Ascending aorta (tissue), 2 donors: ENCODE results near the gene NLRC4. TPM values are rescaled to one million over a fixed set of nuclear protein-coding genes. Genes with fewer than 3 reads are reported as not detected.

Experiments used
- DNase-seq, 2 donors: peaks; one replicate each; pipeline ENCODE4 v3.0.0-alpha.2; 2019; ENCODE audit warnings: low spot score in 2 of 2
- H3K27ac ChIP-seq, 2 donors: fragments of 200-600 bp; sonication (generic); one replicate each; pipeline ENCODE4 v1.5.1; 2016 to 2017; ENCODE audit warnings: mild to moderate bottlenecking in 1 of 2
- H3K27me3 ChIP-seq: fragments of 200-600 bp; sonication (generic); one replicate; pipeline ENCODE4 v1.5.1; 2017
- H3K36me3 ChIP-seq, 2 donors: fragments of 200-600 bp; sonication (generic); one replicate each; pipeline ENCODE4 v1.5.1; 2016
- H3K4me1 ChIP-seq, 2 donors: fragments of 200-600 bp; sonication (generic); one replicate each; pipeline ENCODE4 v1.5.1; 2016 to 2017; ENCODE audit warnings: mild to moderate bottlenecking in 1 of 2
- H3K4me3 ChIP-seq, 2 donors: fragments of 200-600 bp; sonication (generic); one replicate each; pipeline ENCODE4 v1.5.1; 2016 to 2017; ENCODE audit warnings: mild to moderate bottlenecking in 1 of 2
- H3K9me3 ChIP-seq, 2 donors: fragments of 200-600 bp; sonication (generic); one replicate each; pipeline ENCODE4 v1.5.1; 2016
- intact Hi-C: fragments of 100-400 bp; cut with DNase I; formaldehyde crosslinking; loops from one replicate; pipeline ENCODE4 v1.15.1; 2023
- total RNA-seq: library from RNA; depleted of rRNA; stranded (reverse); fragments of >200 nt; gene quantifications from one replicate; pipeline ENCODE4 v1.1.0, GENCODE V29; 2016
- TF ChIP-seq, protein P1 (sequence below), 3 experiments: fragments of 200-600 bp in 2 of 3; fragments of 450-650 bp in 1 of 3; sonication (generic) in 2 of 3; IDR thresholded peaks; one replicate each; pipeline ENCODE4 v1.5.1; 2016 to 2019; ENCODE audit warnings: antibody characterized with exemption in 3 of 3, mild to moderate bottlenecking in 1 of 3, moderate library complexity in 1 of 3

The NLRC4 gene
- total RNA-seq, 1 donor from 2014 or later: 2.3 TPM

DNA sequence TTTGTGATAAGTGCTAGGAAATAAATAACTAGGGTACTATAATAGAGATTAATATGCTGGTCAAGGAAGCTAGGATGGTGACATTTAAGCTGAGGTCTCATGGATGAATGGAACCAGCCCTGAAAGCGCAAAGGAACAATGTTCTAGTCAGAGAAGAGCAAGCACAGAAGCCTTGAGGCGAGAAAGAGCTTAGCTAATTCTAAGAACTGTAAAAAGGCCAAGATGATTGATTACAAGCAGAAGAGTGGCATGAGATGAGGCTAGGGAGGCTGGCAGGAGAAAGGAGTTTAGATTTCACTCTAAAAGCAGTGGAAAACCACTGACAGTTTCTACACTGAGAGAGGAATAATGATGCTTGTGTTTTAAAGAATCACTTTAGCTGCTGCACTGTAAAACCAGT lies 9.6 kb upstream of the NLRC4 start:
- Histone ChIP-seq H3K27ac (no peak overlapping the region), H3K4me3 (no peak overlapping the region), H3K4me1 (peaks cover 3 to 4% of the 10 kb centered on the region in 2 donors), H3K9me3 (no peaks in the 10 kb centered on the region), H3K36me3 (no peaks in the 10 kb centered on the region), H3K27me3 (no peaks in the 10 kb centered on the region)
- TF ChIP-seq, protein P1, sequence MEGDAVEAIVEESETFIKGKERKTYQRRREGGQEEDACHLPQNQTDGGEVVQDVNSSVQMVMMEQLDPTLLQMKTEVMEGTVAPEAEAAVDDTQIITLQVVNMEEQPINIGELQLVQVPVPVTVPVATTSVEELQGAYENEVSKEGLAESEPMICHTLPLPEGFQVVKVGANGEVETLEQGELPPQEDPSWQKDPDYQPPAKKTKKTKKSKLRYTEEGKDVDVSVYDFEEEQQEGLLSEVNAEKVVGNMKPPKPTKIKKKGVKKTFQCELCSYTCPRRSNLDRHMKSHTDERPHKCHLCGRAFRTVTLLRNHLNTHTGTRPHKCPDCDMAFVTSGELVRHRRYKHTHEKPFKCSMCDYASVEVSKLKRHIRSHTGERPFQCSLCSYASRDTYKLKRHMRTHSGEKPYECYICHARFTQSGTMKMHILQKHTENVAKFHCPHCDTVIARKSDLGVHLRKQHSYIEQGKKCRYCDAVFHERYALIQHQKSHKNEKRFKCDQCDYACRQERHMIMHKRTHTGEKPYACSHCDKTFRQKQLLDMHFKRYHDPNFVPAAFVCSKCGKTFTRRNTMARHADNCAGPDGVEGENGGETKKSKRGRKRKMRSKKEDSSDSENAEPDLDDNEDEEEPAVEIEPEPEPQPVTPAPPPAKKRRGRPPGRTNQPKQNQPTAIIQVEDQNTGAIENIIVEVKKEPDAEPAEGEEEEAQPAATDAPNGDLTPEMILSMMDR (IDR thresholded peaks at IDR 0.05): no peak
- no peak for DNase-seq
- intact Hi-C loops: no loop called here

DNA sequence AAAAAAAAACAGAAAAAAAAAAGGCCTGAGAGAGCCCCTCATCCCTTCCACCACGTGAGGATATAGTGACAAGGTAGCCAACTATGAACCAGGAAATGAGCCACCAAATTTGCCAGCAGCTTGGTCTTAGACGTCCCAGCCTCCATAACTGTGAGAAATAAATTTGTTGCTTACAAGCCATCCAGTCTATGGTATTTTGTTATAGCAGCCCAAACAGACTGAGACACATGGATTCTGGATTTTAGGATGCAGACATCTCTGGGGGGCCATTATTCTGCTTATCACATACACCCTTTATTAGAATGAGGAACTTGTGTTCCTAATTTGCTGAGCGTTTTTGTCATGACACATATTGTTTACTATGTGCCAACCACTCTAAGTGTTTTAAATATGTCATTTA lies 7.6 kb upstream of the NLRC4 start:
- TF ChIP-seq, protein P1 (IDR thresholded peaks at IDR 0.05): no peak
- DNase-seq: no peak
- H3K4me1 ChIP-seq: peaks cover 0 to 3% of the 10 kb centered on the region in 2 donors
- no peak overlapping the region for H3K4me3 ChIP-seq
- no peaks in the 10 kb centered on the region for H3K36me3 ChIP-seq
- H3K27ac ChIP-seq: no peak overlapping the region
- H3K27me3 ChIP-seq: no peaks in the 10 kb centered on the region
- intact Hi-C loops: no loop called here
- H3K9me3 ChIP-seq: no peaks in the 10 kb centered on the region

DNA sequence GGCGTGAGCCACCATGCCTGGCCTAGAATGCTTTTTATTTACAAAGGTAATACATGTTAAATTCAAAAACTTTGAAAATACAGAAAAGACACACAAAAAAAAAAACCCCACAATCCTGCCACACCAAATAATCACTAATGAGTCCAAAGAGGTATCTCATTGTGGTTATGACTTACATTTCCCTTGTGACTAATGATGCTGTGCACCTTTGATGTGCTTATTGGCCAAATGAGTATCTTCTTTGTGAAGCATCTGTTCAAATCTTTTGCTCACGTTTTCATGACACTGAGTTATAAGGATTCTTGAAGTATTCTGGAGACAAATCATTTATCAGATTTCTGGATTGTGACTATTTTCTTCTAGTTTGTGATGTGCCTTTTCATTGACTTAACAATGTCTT lies 6.4 kb upstream of the NLRC4 start:
- Histone ChIP-seq H3K4me1 (no peaks in the 10 kb centered on the region), H3K27me3 (no peaks in the 10 kb centered on the region), H3K4me3 (no peak overlapping the region), H3K27ac (no peak overlapping the region), H3K9me3 (no peaks in the 10 kb centered on the region), H3K36me3 (no peaks in the 10 kb centered on the region)
- no peak for DNase-seq
- intact Hi-C loops: no loop called here
- TF ChIP-seq, protein P1 (IDR thresholded peaks at IDR 0.05): no peak

DNA sequence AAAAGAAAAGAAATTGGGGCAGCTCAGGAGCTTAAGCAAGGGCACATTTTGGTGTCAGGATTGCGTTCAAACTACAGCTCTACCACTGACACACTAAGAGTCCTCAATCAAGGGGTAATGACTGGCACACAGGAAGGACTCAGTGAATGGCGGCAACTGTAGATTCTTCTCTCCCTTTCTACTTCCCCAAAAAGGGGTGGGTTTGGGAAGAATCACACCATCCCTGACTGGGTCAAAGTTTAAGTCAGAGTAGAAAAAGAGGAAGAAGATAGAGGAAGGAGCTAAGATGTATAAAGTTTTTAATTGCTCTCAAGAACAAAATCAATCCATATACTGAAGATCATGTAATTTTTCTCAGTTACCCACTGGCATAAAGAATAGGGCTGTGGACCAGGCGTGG lies 2.6 kb downstream of the NLRC4 start:
- no peak for DNase-seq
- no peaks in the 10 kb centered on the region for H3K9me3 ChIP-seq
- TF ChIP-seq, protein P1 (IDR thresholded peaks at IDR 0.05): no peak
- no peak overlapping the region for H3K4me3 ChIP-seq
- no peaks in the 10 kb centered on the region for H3K36me3 ChIP-seq
- H3K27me3 ChIP-seq: no peaks in the 10 kb centered on the region
- intact Hi-C loops: no loop called here
- H3K4me1 ChIP-seq: no peaks in the 10 kb centered on the region
- H3K27ac ChIP-seq: no peak overlapping the region

DNA sequence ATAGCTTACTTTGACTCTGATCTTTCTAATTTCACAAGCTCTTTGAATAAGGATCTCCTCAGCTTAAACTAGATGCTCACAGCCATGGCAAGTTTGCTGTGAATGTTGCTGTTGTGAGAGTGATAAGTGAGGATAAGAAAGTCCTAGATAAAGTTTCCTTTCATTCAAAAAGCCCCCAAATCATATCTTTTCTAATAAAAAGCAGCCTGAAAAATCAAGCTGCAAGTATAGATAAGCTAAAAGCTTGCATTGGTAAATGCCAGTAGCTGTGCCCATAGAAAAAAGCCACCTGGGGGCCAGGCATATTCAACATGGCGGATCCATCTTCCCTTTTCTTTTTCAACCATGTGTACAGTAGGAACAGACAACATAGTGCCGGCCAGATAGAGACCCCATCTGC lies 4.3 kb downstream of the NLRC4 start:
- TF ChIP-seq, protein P1 (IDR thresholded peaks at IDR 0.05): no peak
- Histone ChIP-seq H3K27me3 (no peaks in the 10 kb centered on the region), H3K27ac (no peak overlapping the region), H3K4me1 (no peaks in the 10 kb centered on the region), H3K4me3 (no peak overlapping the region), H3K9me3 (no peaks in the 10 kb centered on the region), H3K36me3 (no peaks in the 10 kb centered on the region)
- intact Hi-C loops: no loop called here
- DNase-seq: no peak

DNA sequence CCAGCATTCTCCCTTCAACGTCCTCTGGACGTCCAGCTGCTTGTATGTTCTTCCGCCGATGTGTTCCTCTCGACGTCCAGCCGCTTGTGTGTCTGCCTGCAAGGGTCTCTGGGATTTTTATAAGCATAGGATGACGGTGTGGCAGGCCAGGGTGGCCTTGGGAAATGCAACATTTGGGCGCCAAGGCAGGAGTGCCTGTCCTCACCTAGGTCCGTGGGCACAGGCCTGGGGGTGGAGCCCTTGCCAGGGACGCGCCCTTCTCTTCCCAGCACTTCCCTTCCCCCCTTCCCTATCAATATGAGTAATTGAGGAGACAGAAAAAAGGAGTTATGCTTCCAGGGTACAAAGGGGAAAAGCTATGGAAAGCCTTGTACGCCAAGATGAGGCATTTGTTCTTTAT lies 6.4 kb downstream of the NLRC4 start:
- Histone ChIP-seq H3K9me3 (no peaks in the 10 kb centered on the region), H3K27ac (no peak overlapping the region), H3K4me1 (no peaks in the 10 kb centered on the region), H3K36me3 (no peaks in the 10 kb centered on the region), H3K27me3 (no peaks in the 10 kb centered on the region), H3K4me3 (no peak overlapping the region)
- no peak for DNase-seq
- intact Hi-C loops: no loop called here
- TF ChIP-seq, protein P1 (IDR thresholded peaks at IDR 0.05): no peak
